ENCODE data around the gene RPS15A.

The RPS15A gene

DNA sequence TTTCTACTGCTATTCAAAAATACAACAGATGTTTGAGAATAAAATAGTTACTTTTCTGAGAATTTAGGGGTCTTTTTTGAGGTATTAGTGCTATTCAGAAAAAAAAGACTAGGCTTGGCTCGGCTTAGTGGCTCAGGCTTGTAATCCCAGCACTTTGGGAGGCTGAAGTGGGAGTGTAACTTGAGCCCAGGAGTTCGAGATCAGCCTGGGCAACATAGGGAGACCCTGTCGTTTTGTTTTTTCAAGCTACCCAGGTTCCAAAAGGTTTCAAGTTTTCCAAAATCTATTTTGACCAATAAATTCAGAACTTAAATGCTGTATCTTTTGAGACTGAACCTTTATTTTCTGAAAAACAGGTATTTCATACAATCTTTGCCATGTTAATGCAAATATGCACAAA lies 14.4 kb upstream of the RPS15A start:
- no peak overlapping the region for H3K4me3 ChIP-seq (ENCODE audit: low read depth, low read length)
- peak; percentile 32 for DNase-seq (ENCODE audit: low read depth)
- TF ChIP-seq, protein P1, sequence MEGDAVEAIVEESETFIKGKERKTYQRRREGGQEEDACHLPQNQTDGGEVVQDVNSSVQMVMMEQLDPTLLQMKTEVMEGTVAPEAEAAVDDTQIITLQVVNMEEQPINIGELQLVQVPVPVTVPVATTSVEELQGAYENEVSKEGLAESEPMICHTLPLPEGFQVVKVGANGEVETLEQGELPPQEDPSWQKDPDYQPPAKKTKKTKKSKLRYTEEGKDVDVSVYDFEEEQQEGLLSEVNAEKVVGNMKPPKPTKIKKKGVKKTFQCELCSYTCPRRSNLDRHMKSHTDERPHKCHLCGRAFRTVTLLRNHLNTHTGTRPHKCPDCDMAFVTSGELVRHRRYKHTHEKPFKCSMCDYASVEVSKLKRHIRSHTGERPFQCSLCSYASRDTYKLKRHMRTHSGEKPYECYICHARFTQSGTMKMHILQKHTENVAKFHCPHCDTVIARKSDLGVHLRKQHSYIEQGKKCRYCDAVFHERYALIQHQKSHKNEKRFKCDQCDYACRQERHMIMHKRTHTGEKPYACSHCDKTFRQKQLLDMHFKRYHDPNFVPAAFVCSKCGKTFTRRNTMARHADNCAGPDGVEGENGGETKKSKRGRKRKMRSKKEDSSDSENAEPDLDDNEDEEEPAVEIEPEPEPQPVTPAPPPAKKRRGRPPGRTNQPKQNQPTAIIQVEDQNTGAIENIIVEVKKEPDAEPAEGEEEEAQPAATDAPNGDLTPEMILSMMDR (conservative IDR thresholded peaks at IDR 0.05; ENCODE audit: low read depth, low read length), result no peak

DNA sequence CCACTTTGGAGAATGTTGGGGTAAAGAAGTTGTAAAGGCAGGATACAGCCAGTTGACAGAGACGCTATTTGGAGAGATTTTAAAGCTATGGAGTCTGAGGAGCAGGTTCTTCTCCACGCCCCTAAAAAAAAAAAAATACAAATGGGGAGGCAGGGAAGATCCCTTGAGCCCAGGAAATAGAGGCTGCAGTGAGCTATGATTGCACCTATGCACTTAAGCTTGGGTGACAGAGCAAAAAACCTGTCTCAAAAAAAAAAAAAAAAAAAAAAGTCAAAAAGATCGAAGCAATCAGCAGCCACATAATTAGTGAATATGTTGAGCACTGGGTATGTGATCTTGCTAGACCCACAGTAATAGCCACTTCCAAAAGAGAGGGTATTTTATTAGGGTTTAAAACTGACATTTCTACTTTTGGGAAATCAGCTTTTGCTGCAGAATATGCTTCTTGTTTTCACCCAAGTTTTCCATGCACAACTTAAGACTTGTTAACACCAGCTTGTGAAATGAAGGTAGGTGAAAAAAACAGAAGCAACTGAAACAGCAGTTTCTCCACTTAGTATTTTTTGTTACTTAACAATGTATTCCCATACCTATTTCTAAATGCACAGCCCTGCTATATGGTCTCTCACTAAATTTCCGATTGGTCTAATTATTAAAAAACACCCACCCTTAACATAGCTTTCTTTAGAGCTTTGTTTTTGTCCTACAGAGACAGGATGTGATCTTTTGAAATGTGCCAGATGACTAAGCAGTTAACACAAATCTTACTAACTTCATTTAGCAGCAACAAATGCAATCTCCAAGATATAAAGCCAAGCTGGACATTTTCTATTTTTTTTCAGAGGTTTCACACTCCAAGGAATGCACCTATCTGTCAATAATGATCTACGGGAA lies 13.7 kb upstream of the RPS15A start:
- H3K4me3 ChIP-seq (ENCODE audit: low read depth, low read length), result no peak overlapping the region
- TF ChIP-seq, protein P1 (conservative IDR thresholded peaks at IDR 0.05; ENCODE audit: low read depth, low read length), result no peak
- peak; percentile 73 for DNase-seq (ENCODE audit: low read depth)

DNA sequence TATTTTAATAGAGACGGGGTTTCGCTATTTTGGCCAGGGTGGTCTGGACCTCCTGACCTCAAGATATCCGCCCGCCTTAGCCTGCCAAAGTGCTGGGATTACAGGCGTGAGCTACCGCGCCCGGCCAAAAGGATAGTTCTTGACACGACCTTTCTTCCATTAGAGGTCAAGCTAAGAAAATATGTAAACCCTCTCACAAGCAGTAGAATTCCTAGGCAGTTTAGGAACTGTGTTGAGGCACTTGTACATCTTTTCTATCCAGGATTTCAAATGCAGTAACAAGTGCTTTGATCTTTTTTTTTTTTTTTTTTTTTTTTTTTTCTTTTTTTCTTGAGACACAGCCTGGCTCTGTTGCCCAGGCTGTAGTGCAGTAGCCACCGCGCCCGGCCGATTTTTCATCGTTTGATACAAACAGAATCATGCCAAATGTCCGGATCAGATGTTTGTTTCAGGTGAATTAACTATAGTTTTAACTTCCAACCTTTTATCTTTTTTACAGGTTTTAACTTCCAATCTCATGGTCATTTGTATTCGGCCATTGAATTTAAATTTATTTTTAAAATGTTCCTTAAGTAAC lies 12.7 kb upstream of the RPS15A start:
- no peak for DNase-seq (ENCODE audit: low read depth)
- H3K4me3 ChIP-seq (ENCODE audit: low read depth, low read length), result no peak overlapping the region
- TF ChIP-seq, protein P1 (conservative IDR thresholded peaks at IDR 0.05; ENCODE audit: low read depth, low read length), result no peak

DNA sequence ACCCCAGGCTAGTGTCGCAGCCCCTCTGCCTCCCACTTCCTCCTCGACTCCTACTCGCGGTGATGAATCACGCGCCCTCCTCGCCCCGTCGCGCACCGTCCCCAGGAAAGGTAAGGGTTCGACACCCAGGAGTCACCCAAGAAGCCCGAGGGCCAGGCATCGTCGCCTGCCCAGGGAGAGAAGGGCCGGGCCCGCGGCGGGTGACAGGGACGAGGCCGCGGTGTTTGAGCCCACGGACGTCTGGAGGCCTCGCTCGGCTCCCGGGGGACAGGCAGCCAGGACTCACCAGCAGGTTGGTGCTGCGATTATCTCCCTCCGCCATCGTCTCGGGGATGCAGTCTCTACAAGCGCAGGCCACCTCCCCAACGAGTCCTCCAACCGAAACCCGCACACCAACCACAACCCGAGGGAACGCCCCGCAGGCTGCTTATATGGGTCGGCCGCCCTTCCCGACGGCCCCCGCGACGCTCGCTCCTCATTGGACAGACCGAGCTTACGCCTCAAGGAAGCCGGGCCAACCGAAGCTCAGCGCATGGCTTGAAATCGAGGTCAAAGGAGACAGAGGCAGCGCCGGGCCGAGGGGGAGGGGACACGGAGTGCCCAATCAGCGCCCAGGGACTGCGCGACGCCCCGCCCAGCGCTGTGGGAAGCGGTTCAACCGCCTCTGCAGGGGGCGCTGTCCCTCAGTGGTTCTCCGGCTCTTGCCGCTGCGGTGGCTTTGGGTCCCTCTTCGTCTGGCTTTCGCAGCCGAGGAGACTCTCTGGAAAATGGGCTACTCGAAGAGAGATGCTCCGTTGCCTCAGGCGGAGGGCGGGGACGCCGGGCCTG lies 11.2 kb upstream of the RPS15A start, which contains the start of gene ARL6IP1:
Gene ARL6IP1, minus strand, starts transcription at position 405 of the 828 bp plus-strand sequence. Its CDS starts 83 bp downstream, at position 322.
- H3K4me3 ChIP-seq (ENCODE audit: low read depth, low read length), result peak within 1 kb of the TSS; percentile 76
- TF ChIP-seq, protein P1 (conservative IDR thresholded peaks at IDR 0.05; ENCODE audit: low read depth, low read length), result peak; percentile 84
- peak; percentile 100 for DNase-seq (ENCODE audit: low read depth)

DNA sequence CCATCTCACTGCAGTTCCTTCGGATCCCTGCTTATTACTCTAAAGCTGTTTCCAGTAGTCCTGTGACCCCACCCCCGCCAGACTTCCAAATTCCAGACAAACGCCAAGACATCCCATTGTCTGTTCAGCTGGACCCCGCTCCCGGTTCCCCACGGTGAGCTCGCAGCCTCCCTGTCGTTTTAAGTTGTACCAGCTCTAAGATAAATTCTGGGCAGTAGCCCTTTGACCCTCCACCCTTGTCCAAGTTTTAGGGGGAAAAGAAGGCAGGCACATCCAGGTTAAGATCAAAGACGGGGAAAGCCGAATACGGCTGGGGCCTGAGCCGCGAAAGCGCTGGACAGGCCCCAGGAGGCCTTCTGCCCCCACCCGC lies 10.6 kb upstream of the RPS15A start:
- DNase-seq (ENCODE audit: low read depth), result peak; percentile 34

DNA sequence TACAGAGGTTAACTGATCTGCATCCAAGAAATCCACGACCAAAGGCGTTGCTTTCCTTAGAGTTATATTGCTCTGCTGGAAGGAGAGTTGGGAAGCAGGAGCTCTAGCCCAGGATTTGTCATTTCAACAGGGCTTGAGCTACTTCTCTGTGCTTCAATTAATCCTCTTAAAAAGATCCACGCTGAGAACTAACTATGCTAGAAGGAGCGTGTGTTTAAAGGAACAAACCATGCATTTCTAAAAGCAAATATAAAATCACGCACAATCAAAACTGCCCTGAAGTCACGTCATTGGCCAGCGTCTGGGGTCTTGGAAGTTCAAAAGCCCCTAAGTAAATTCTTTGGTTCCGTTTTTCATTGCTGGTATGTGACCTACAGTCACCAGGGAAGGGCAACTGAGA lies 10.2 kb upstream of the RPS15A start:
- DNase-seq (ENCODE audit: low read depth), result no peak
- peak overlapping the region; percentile 76 for H3K4me3 ChIP-seq (ENCODE audit: low read depth, low read length)
- TF ChIP-seq, protein P1 (conservative IDR thresholded peaks at IDR 0.05; ENCODE audit: low read depth, low read length), result no peak

More for the DNA sequence above, 10.6 kb upstream of the RPS15A start:
- H3K4me3 ChIP-seq (ENCODE audit: low read depth, low read length), result peak overlapping the region; percentile 76
- TF ChIP-seq, protein P1 (conservative IDR thresholded peaks at IDR 0.05; ENCODE audit: low read depth, low read length), result no peak

All from choroid plexus epithelial cell (primary cell).